Measurements from ENCODE around the gene SLC35F5. TPM values are rescaled to one million over a fixed set of nuclear protein-coding genes. Genes with fewer than 3 reads are reported as not detected.

The SLC35F5 gene
- total and polyA plus RNA-seq, 4 donors, result 15.3 to 70.8 (median 44.6) TPM

- no peak overlapping the region for H3K9ac ChIP-seq (ENCODE audit: low read depth in 1 of 2, low read length in 2 of 2)
- no peaks in the 10 kb centered on the region for H3K27me3 ChIP-seq (ENCODE audit: control insufficient read depth in 4 of 4, insufficient read depth in 4 of 4, low read length in 3 of 4)
- peaks cover 8 to 24% (median 16%) of the 10 kb centered on the region in 4 donors for H3K36me3 ChIP-seq (ENCODE audit: control insufficient read depth in 4 of 4, insufficient read depth in 3 of 4, low read depth in 1 of 4, low read length in 3 of 4)
- H3K27ac ChIP-seq (ENCODE audit: low read depth in 1 of 2, low read length in 2 of 2), result no peak overlapping the region
- no peaks in the 10 kb centered on the region for H3K4me1 ChIP-seq (ENCODE audit: control insufficient read depth in 4 of 4, insufficient read depth in 4 of 4, low read length in 3 of 4)
- H3K9me3 ChIP-seq (ENCODE audit: control insufficient read depth in 4 of 4, low read length in 3 of 4), result no peaks in the 10 kb centered on the region
- DNase-seq (ENCODE audit: low spot score), result no peak
- WGBS, result 87% methylated on average over 3 of the region's 3 CpGs
- no peak overlapping the region for H3K4me3 ChIP-seq (ENCODE audit: low read depth in 1 of 3, low read length in 3 of 3)
- no peak for TF ChIP-seq HNF4A (conservative IDR thresholded peaks at IDR 0.05)
- TF ChIP-seq YY1 (IDR thresholded peaks at IDR 0.05), result no peak
- no peak for TF ChIP-seq EGR1 (IDR thresholded peaks at IDR 0.05; ENCODE audit: low read depth in 2 of 2)
- TF ChIP-seq HNF4G (IDR thresholded peaks at IDR 0.05), result no peak
- TF ChIP-seq FOXA1 (IDR thresholded peaks at IDR 0.05), result no peak
- TF ChIP-seq, protein P1, sequence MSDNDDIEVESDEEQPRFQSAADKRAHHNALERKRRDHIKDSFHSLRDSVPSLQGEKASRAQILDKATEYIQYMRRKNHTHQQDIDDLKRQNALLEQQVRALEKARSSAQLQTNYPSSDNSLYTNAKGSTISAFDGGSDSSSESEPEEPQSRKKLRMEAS (IDR thresholded peaks at IDR 0.05), result no peak
- TF ChIP-seq JUND (IDR thresholded peaks at IDR 0.05), result no peak
- no peak for TF ChIP-seq FOXA2 (IDR thresholded peaks at IDR 0.05)
- TF ChIP-seq NR2F2 (IDR thresholded peaks at IDR 0.05), result no peak
- TF ChIP-seq TAF1 (conservative IDR thresholded peaks at IDR 0.05), result no peak
Measured at GRCh38 chr2:113716291-113716690, 40.2 kb downstream of the SLC35F5 start.

DNA sequence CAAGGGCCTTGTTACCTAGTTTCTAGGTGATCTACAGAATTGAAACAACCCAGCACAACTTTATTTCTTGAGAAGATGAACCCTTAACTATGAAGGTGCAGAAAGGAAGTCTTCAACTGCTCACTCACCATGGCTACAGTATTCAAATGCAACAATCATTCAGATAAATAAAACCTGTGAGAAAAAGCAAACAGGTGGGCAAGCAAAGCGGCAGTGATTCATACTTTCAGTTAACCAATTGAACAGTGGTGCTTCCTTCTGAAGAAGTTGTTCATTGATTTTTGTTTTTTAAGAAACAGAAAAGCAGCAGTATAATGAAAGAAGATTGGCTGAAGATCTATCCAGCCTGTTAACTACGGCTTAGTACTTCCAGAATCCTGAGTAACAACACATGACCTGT, 43.5 kb downstream of the SLC35F5 start:
- DNase-seq (ENCODE audit: low spot score), result no peak
- no peak overlapping the region for H3K27ac ChIP-seq (ENCODE audit: low read depth in 1 of 2, low read length in 2 of 2)
- no peak overlapping the region for H3K9ac ChIP-seq (ENCODE audit: low read depth in 1 of 2, low read length in 2 of 2)
- H3K9me3 ChIP-seq (ENCODE audit: control insufficient read depth in 4 of 4, low read length in 3 of 4), result no peaks in the 10 kb centered on the region
- 98% methylated on average over 2 of the region's 2 CpGs for WGBS
- no peak overlapping the region for H3K4me3 ChIP-seq (ENCODE audit: low read depth in 1 of 3, low read length in 3 of 3)
- peaks cover 4 to 22% (median 11%) of the 10 kb centered on the region in 4 donors for H3K36me3 ChIP-seq (ENCODE audit: control insufficient read depth in 4 of 4, insufficient read depth in 3 of 4, low read depth in 1 of 4, low read length in 3 of 4)
- H3K4me1 ChIP-seq (ENCODE audit: control insufficient read depth in 4 of 4, insufficient read depth in 4 of 4, low read length in 3 of 4), result no peaks in the 10 kb centered on the region
- H3K27me3 ChIP-seq (ENCODE audit: control insufficient read depth in 4 of 4, insufficient read depth in 4 of 4, low read length in 3 of 4), result no peaks in the 10 kb centered on the region
- TF ChIP-seq JUND (IDR thresholded peaks at IDR 0.05), result no peak
- TF ChIP-seq NR2F2 (IDR thresholded peaks at IDR 0.05), result no peak
- no peak for TF ChIP-seq TAF1 (conservative IDR thresholded peaks at IDR 0.05)
- no peak for TF ChIP-seq FOXA1 (IDR thresholded peaks at IDR 0.05)
- no peak for TF ChIP-seq RXRA (IDR thresholded peaks at IDR 0.05)

DNA sequence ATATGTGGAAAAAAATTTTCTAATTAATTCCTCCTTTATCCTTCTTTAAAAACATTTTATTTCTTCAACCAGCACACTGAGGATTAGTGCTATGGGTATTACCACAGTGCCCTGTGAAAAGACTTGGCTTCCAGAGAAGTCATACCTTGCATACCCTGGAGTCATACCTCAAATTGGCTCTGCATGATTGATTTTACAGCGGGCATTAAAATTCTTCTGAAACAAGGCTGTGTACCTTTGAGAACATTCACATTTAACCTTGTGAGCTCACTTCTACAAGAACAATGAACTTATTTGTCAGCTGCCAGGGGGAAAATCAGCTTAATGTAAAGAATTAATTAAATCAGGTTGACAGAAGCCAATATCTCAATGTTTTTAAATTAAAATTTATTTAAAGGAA, 44.6 kb downstream of the SLC35F5 start:
- no peak overlapping the region for H3K4me3 ChIP-seq (ENCODE audit: low read depth in 1 of 3, low read length in 3 of 3)

More for the DNA sequence above, 44.6 kb downstream of the SLC35F5 start:
- no peak for TF ChIP-seq RXRA (IDR thresholded peaks at IDR 0.05)
- TF ChIP-seq HNF4A (conservative IDR thresholded peaks at IDR 0.05), result no peak
- no peak for TF ChIP-seq FOXA2 (IDR thresholded peaks at IDR 0.05)
- TF ChIP-seq ATF3 (IDR thresholded peaks at IDR 0.05), result no peak
- TF ChIP-seq, protein P2, sequence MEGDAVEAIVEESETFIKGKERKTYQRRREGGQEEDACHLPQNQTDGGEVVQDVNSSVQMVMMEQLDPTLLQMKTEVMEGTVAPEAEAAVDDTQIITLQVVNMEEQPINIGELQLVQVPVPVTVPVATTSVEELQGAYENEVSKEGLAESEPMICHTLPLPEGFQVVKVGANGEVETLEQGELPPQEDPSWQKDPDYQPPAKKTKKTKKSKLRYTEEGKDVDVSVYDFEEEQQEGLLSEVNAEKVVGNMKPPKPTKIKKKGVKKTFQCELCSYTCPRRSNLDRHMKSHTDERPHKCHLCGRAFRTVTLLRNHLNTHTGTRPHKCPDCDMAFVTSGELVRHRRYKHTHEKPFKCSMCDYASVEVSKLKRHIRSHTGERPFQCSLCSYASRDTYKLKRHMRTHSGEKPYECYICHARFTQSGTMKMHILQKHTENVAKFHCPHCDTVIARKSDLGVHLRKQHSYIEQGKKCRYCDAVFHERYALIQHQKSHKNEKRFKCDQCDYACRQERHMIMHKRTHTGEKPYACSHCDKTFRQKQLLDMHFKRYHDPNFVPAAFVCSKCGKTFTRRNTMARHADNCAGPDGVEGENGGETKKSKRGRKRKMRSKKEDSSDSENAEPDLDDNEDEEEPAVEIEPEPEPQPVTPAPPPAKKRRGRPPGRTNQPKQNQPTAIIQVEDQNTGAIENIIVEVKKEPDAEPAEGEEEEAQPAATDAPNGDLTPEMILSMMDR (IDR thresholded peaks at IDR 0.05; ENCODE audit: low read depth, low read length, missing input control), result no peak
- no peak for TF ChIP-seq GABPA (IDR thresholded peaks at IDR 0.05 in 1 of 2, conservative IDR thresholded peaks at IDR 0.05 in 1 of 2)
- no peak for TF ChIP-seq SP1 (IDR thresholded peaks at IDR 0.05)
- no peak for TF ChIP-seq HNF4G (IDR thresholded peaks at IDR 0.05)
- no peak for TF ChIP-seq TAF1 (conservative IDR thresholded peaks at IDR 0.05)
- no peak for TF ChIP-seq EGR1 (IDR thresholded peaks at IDR 0.05; ENCODE audit: low read depth in 2 of 2)
- TF ChIP-seq YY1 (IDR thresholded peaks at IDR 0.05), result no peak
- TF ChIP-seq, protein P3, sequence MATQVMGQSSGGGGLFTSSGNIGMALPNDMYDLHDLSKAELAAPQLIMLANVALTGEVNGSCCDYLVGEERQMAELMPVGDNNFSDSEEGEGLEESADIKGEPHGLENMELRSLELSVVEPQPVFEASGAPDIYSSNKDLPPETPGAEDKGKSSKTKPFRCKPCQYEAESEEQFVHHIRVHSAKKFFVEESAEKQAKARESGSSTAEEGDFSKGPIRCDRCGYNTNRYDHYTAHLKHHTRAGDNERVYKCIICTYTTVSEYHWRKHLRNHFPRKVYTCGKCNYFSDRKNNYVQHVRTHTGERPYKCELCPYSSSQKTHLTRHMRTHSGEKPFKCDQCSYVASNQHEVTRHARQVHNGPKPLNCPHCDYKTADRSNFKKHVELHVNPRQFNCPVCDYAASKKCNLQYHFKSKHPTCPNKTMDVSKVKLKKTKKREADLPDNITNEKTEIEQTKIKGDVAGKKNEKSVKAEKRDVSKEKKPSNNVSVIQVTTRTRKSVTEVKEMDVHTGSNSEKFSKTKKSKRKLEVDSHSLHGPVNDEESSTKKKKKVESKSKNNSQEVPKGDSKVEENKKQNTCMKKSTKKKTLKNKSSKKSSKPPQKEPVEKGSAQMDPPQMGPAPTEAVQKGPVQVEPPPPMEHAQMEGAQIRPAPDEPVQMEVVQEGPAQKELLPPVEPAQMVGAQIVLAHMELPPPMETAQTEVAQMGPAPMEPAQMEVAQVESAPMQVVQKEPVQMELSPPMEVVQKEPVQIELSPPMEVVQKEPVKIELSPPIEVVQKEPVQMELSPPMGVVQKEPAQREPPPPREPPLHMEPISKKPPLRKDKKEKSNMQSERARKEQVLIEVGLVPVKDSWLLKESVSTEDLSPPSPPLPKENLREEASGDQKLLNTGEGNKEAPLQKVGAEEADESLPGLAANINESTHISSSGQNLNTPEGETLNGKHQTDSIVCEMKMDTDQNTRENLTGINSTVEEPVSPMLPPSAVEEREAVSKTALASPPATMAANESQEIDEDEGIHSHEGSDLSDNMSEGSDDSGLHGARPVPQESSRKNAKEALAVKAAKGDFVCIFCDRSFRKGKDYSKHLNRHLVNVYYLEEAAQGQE (IDR thresholded peaks at IDR 0.05), result no peak
- TF ChIP-seq ZBTB33 (IDR thresholded peaks at IDR 0.05), result no peak
- TF ChIP-seq FOXA1 (IDR thresholded peaks at IDR 0.05), result no peak
- TF ChIP-seq NR2F2 (IDR thresholded peaks at IDR 0.05), result no peak
- H3K27ac ChIP-seq (ENCODE audit: low read depth in 1 of 2, low read length in 2 of 2), result no peak overlapping the region
- DNase-seq (ENCODE audit: low spot score), result no peak
- H3K4me1 ChIP-seq (ENCODE audit: control insufficient read depth in 4 of 4, insufficient read depth in 4 of 4, low read length in 3 of 4), result peaks cover 0 to 5% (median 3%) of the 10 kb centered on the region in 4 donors
- H3K27me3 ChIP-seq (ENCODE audit: control insufficient read depth in 4 of 4, insufficient read depth in 4 of 4, low read length in 3 of 4), result no peaks in the 10 kb centered on the region
- no peak overlapping the region for H3K9ac ChIP-seq (ENCODE audit: low read depth in 1 of 2, low read length in 2 of 2)
- H3K9me3 ChIP-seq (ENCODE audit: control insufficient read depth in 4 of 4, low read length in 3 of 4), result no peaks in the 10 kb centered on the region
- H3K36me3 ChIP-seq (ENCODE audit: control insufficient read depth in 4 of 4, insufficient read depth in 3 of 4, low read depth in 1 of 4, low read length in 3 of 4), result peaks cover 4 to 16% (median 8%) of the 10 kb centered on the region in 4 donors
- WGBS, result 99% methylated on average over 1 of the region's 1 CpG

Measured in liver (tissue), 9 donors.